HG02885 (cell line): Measurements from ENCODE around the gene SEC61B.
"Not testable (repeated sequence)": the region's sequence is repeated elsewhere in the genome, so short reads cannot be mapped to it uniquely, and the experiment has no call there.

Experiments
- ATAC-seq: cut with Tn5 transposase; IDR thresholded peaks from one replicate; pipeline ENCODE4 v1.9.1; 2021; ENCODE audit warnings: mild to moderate bottlenecking; ENCODE audit not compliant: unreplicated experiment, poor library complexity

Gene SEC61B

GRCh38 chr9:99235926-99236634, 14.0 kb downstream of the SEC61B start:
- peak; percentile 97 for ATAC-seq

GRCh38 chr9:99237356-99237755, 15.3 kb downstream of the SEC61B start:
- ATAC-seq = no peak

GRCh38 chr9:99237849-99238248, 15.8 kb downstream of the SEC61B start:
- not testable (repeated sequence) for ATAC-seq

- ATAC-seq = no peak
These were observed 16.2 kb downstream of the SEC61B start for GRCh38 chr9:99238331-99238730.

GRCh38 chr9:99239341-99240060, 17.4 kb downstream of the SEC61B start:
- no peak for ATAC-seq

GRCh38 chr9:99241106-99241505, 19.0 kb downstream of the SEC61B start:
- no peak for ATAC-seq

- ATAC-seq = peak; percentile 98
These were observed 22.5 kb downstream of the SEC61B start for GRCh38 chr9:99244344-99245260.

- ATAC-seq = no peak
These were observed 27.5 kb downstream of the SEC61B start for GRCh38 chr9:99249619-99250018.

- no peak for ATAC-seq
These were observed 29.1 kb downstream of the SEC61B start for GRCh38 chr9:99251157-99251556.

- ATAC-seq = peak; percentile 44
These were observed 31.1 kb downstream of the SEC61B start for GRCh38 chr9:99253134-99253533.

- peak; percentile 89 for ATAC-seq
These were observed 31.8 kb downstream of the SEC61B start for GRCh38 chr9:99253772-99254431.

GRCh38 chr9:99255651-99256050, 33.6 kb downstream of the SEC61B start:
- ATAC-seq = no peak

GRCh38 chr9:99257723-99258389, 35.8 kb downstream of the SEC61B start:
- ATAC-seq = no peak

- peak; percentile 53 for ATAC-seq
These were observed 37.3 kb downstream of the SEC61B start for GRCh38 chr9:99259231-99259918.

- no peak for ATAC-seq
These were observed 39.8 kb downstream of the SEC61B start for GRCh38 chr9:99261923-99262322.

GRCh38 chr9:99262949-99263418, 40.9 kb downstream of the SEC61B start:
- ATAC-seq = peak; percentile 60

- no peak for ATAC-seq
These were observed 42.1 kb downstream of the SEC61B start for GRCh38 chr9:99264070-99264680.

- no peak for ATAC-seq
These were observed 43.6 kb downstream of the SEC61B start for GRCh38 chr9:99265691-99266090.
